K562 (cell line): Measurements from ENCODE around the gene MFAP1. TPM values are rescaled to one million over a fixed set of nuclear protein-coding genes. Genes with fewer than 3 reads are reported as not detected.

Source experiments
- BCL6 ChIP-seq: fragments of 250-450 bp; sonication (Bioruptor Pico); IDR thresholded peaks from 2 replicates; pipeline ENCODE4 v1.4.0; 2020
- FOXM1 ChIP-seq, 2 experiments: fragments of 450-650 bp in 1 of 2; sonication (generic) in 1 of 2; formaldehyde crosslinking in 1 of 2; IDR thresholded peaks; 2 replicates each; pipeline versions ENCODE4 v1.6.1 to v1.9.0; 2017 to 2022; ENCODE audit warnings: low read depth in 2 of 2, mild to moderate bottlenecking in 2 of 2, missing genetic modification reagents in 1 of 2, moderate library complexity in 1 of 2
- GABPA ChIP-seq: fragments of 200-800 bp; sonication (Bioruptor generic); conservative IDR thresholded peaks from 2 replicates; pipeline ENCODE4 v1.6.1; 2016; ENCODE audit warnings: low read depth, missing genetic modification characterization, missing compliant biosample characterization
- GABPB1 ChIP-seq: sonication (generic); formaldehyde crosslinking; IDR thresholded peaks from 2 replicates; pipeline ENCODE4 v1.8.0; 2022; ENCODE audit warnings: mild to moderate bottlenecking, missing genetic modification reagents
- MAZ ChIP-seq, 2 experiments: fragments of 450-650 bp in 1 of 2; sonication (generic) in 1 of 2; formaldehyde crosslinking; IDR thresholded peaks in 1 of 2; conservative IDR thresholded peaks in 1 of 2; 2 replicates each; pipeline versions ENCODE4 v1.4.0 to v1.5.0; 2020; ENCODE audit warnings: mild to moderate bottlenecking in 1 of 2, missing genetic modification reagents in 1 of 2
- MCM2 ChIP-seq: fragments of 450-650 bp; IDR thresholded peaks from 2 replicates; pipeline ENCODE4 v1.6.1; 2017; ENCODE audit warnings: low read depth, mild to moderate bottlenecking
- THRAP3 ChIP-seq: fragments of 450-650 bp; IDR thresholded peaks from 2 replicates; pipeline ENCODE4 v1.6.1; 2016; ENCODE audit warnings: mild to moderate bottlenecking, inconsistent platforms, borderline replicate concordance
- ZBTB8A ChIP-seq: fragments of 450-650 bp; IDR thresholded peaks from 2 replicates; pipeline ENCODE4 v1.6.1; 2018; ENCODE audit warnings: mild to moderate bottlenecking, moderate library complexity; ENCODE audit not compliant: partially characterized antibody
- ZNF239 ChIP-seq: fragments of 250-450 bp; sonication (Bioruptor Pico); IDR thresholded peaks from 2 replicates; pipeline ENCODE4 v1.4.0; 2020; ENCODE audit warnings: mild to moderate bottlenecking
- ZNF561 ChIP-seq: fragments of 450-650 bp; formaldehyde crosslinking; conservative IDR thresholded peaks from 2 replicates; pipeline ENCODE4 v1.4.0; 2020; ENCODE audit warnings: mild to moderate bottlenecking, moderate library complexity
- polyA plus RNA-seq, 8 experiments: library from polyadenylated mRNA; depleted of rRNA in 4 of 8; stranded (reverse) in 5 of 8; unstranded in 3 of 8; fragments of >200 nt; fragmentation: Nextera tagmentation in 2 of 8; fragmentation: Illumina TruSeq in 1 of 8; extraction: Ambion mirVana in 2 of 8; extraction: Trizol in 1 of 8; gene quantifications; 2 replicates each; pipeline versions ENCODE4 v1.2.1 to v1.2.3, GENCODE V29; 2011 to 2014; ENCODE audit warnings: inconsistent platforms in 1 of 8, missing spikeins in 1 of 8
- total RNA-seq, 7 experiments: library from RNA; depleted of rRNA in 6 of 7; stranded (reverse); fragments of >200 nt in 6 of 7; fragmentation: Illumina TruSeq in 2 of 7; extraction: Trizol in 2 of 7; gene quantifications; 2 replicates each; pipeline versions ENCODE4 v1.2.1 to v1.2.3, GENCODE V29; 2011 to 2021; ENCODE audit warnings: low replicate concordance in 1 of 7
- TF ChIP-seq, protein P1 (sequence below): fragments of 450-650 bp; formaldehyde crosslinking; IDR thresholded peaks from 2 replicates; pipeline ENCODE4 v1.4.0; 2020; ENCODE audit warnings: mild to moderate bottlenecking
- TF ChIP-seq, protein P2 (sequence below): fragments of 450-650 bp; IDR thresholded peaks from 2 replicates; pipeline ENCODE4 v1.6.1; 2017; ENCODE audit warnings: antibody characterized with exemption, mild to moderate bottlenecking
- TF ChIP-seq, protein P3 (sequence below): fragments of 250-450 bp; sonication (Bioruptor Pico); IDR thresholded peaks from 2 replicates; pipeline ENCODE4 v1.4.0; 2020; ENCODE audit warnings: mild to moderate bottlenecking, moderate library complexity, borderline replicate concordance
- TF ChIP-seq, protein P4 (sequence below): sonication (generic); formaldehyde crosslinking; IDR thresholded peaks from 2 replicates; pipeline ENCODE4 v1.8.1; 2022; ENCODE audit warnings: missing genetic modification reagents

The MFAP1 gene
- total and polyA plus RNA-seq, 9 of the 15 experiments (the other 6 are each of a cell fraction or from before 2014, with no cell fraction given) = 34.9 to 64.1 (median 48.2) TPM

DNA sequence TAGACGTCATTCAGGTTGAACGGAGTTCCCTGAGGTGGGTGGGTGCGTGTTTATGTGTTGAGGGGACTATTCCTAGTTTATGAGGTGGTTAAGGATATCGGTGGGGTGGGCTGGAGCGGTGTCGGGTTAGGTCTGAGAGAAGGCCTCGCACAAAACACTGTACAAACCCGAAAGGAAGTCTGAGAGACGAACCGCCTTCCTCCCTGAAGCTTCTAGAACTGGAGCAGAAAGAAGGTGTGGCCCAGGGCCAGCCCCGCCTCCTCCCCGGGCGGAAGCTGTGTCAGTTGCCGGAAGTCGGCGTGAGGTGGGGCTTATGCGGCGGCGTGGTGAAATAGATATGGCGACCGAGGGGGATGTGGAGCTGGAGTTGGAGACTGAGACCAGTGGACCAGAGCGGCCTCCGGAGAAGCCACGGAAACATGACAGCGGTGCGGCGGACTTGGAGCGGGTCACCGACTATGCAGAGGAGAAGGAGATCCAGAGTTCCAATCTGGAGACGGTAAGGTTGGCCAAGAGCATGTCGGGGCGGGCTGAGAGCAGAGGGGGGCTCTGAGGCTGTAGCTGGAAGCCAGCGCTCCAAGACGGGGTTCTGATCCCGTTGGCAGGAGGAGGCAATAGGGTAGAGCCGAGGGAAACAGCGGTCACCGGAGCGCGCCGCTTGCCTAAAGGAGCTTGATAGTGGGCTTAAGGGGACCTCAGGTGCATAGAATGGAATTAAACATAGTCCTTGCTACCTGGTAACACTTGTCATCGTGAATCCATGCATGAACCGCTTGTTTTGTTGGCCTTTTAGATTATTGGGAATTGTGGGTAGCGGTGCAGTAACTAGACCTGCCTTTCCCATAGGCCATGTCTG, 24.0 kb downstream of the MFAP1 start, which contains the start of gene HYPK (continued):
- TF ChIP-seq ZNF561 = no peak
- TF ChIP-seq, protein P1, sequence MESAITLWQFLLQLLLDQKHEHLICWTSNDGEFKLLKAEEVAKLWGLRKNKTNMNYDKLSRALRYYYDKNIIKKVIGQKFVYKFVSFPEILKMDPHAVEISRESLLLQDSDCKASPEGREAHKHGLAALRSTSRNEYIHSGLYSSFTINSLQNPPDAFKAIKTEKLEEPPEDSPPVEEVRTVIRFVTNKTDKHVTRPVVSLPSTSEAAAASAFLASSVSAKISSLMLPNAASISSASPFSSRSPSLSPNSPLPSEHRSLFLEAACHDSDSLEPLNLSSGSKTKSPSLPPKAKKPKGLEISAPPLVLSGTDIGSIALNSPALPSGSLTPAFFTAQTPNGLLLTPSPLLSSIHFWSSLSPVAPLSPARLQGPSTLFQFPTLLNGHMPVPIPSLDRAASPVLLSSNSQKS (CRISPR knock-in tag) = no peak
- TF ChIP-seq BCL6 = no peak
- TF ChIP-seq, protein P2, sequence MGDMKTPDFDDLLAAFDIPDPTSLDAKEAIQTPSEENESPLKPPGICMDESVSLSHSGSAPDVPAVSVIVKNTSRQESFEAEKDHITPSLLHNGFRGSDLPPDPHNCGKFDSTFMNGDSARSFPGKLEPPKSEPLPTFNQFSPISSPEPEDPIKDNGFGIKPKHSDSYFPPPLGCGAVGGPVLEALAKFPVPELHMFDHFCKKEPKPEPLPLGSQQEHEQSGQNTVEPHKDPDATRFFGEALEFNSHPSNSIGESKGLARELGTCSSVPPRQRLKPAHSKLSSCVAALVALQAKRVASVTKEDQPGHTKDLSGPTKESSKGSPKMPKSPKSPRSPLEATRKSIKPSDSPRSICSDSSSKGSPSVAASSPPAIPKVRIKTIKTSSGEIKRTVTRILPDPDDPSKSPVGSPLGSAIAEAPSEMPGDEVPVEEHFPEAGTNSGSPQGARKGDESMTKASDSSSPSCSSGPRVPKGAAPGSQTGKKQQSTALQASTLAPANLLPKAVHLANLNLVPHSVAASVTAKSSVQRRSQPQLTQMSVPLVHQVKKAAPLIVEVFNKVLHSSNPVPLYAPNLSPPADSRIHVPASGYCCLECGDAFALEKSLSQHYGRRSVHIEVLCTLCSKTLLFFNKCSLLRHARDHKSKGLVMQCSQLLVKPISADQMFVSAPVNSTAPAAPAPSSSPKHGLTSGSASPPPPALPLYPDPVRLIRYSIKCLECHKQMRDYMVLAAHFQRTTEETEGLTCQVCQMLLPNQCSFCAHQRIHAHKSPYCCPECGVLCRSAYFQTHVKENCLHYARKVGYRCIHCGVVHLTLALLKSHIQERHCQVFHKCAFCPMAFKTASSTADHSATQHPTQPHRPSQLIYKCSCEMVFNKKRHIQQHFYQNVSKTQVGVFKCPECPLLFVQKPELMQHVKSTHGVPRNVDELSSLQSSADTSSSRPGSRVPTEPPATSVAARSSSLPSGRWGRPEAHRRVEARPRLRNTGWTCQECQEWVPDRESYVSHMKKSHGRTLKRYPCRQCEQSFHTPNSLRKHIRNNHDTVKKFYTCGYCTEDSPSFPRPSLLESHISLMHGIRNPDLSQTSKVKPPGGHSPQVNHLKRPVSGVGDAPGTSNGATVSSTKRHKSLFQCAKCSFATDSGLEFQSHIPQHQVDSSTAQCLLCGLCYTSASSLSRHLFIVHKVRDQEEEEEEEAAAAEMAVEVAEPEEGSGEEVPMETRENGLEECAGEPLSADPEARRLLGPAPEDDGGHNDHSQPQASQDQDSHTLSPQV = no peak
- TF ChIP-seq THRAP3 = no peak
- TF ChIP-seq ZNF239 (CRISPR knock-in tag) = no peak
- no peak for TF ChIP-seq FOXM1 (IDR thresholded peaks at IDR 0.05; ENCODE audit: low read depth)
- TF ChIP-seq FOXM1 (CRISPR knock-in tag; IDR thresholded peaks at IDR 0.05; ENCODE audit: low read depth) = no peak
- TF ChIP-seq, protein P3, sequence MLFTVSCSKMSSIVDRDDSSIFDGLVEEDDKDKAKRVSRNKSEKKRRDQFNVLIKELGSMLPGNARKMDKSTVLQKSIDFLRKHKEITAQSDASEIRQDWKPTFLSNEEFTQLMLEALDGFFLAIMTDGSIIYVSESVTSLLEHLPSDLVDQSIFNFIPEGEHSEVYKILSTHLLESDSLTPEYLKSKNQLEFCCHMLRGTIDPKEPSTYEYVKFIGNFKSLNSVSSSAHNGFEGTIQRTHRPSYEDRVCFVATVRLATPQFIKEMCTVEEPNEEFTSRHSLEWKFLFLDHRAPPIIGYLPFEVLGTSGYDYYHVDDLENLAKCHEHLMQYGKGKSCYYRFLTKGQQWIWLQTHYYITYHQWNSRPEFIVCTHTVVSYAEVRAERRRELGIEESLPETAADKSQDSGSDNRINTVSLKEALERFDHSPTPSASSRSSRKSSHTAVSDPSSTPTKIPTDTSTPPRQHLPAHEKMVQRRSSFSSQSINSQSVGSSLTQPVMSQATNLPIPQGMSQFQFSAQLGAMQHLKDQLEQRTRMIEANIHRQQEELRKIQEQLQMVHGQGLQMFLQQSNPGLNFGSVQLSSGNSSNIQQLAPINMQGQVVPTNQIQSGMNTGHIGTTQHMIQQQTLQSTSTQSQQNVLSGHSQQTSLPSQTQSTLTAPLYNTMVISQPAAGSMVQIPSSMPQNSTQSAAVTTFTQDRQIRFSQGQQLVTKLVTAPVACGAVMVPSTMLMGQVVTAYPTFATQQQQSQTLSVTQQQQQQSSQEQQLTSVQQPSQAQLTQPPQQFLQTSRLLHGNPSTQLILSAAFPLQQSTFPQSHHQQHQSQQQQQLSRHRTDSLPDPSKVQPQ (CRISPR knock-in tag) = no peak
- no peak for TF ChIP-seq MCM2
- TF ChIP-seq ZBTB8A = no peak
- peak in 1 of 2 experiments; percentile 58; a peak in 1 of 4 replicates for TF ChIP-seq MAZ (CRISPR knock-in tag; conservative IDR thresholded peaks at IDR 0.05 in 1 of 2, IDR thresholded peaks at IDR 0.05 in 1 of 2)
- peak; percentile 94 for TF ChIP-seq GABPA (tag)
- TF ChIP-seq GABPB1 (CRISPR knock-in tag) = peak; percentile 86
- TF ChIP-seq, protein P4, sequence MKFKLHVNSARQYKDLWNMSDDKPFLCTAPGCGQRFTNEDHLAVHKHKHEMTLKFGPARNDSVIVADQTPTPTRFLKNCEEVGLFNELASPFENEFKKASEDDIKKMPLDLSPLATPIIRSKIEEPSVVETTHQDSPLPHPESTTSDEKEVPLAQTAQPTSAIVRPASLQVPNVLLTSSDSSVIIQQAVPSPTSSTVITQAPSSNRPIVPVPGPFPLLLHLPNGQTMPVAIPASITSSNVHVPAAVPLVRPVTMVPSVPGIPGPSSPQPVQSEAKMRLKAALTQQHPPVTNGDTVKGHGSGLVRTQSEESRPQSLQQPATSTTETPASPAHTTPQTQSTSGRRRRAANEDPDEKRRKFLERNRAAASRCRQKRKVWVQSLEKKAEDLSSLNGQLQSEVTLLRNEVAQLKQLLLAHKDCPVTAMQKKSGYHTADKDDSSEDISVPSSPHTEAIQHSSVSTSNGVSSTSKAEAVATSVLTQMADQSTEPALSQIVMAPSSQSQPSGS (CRISPR knock-in tag) = no peak
